ENCODE measurements around the gene CAMSAP1.

The CAMSAP1 gene

GRCh38 chr9:135941288-135941995 is 34.1 kb upstream of the CAMSAP1 start:
- DNase-seq (ENCODE audit: low spot score): no peak

GRCh38 chr9:135939351-135940265 is 32.3 kb upstream of the CAMSAP1 start:
- no peak for DNase-seq (ENCODE audit: low spot score)

DNA sequence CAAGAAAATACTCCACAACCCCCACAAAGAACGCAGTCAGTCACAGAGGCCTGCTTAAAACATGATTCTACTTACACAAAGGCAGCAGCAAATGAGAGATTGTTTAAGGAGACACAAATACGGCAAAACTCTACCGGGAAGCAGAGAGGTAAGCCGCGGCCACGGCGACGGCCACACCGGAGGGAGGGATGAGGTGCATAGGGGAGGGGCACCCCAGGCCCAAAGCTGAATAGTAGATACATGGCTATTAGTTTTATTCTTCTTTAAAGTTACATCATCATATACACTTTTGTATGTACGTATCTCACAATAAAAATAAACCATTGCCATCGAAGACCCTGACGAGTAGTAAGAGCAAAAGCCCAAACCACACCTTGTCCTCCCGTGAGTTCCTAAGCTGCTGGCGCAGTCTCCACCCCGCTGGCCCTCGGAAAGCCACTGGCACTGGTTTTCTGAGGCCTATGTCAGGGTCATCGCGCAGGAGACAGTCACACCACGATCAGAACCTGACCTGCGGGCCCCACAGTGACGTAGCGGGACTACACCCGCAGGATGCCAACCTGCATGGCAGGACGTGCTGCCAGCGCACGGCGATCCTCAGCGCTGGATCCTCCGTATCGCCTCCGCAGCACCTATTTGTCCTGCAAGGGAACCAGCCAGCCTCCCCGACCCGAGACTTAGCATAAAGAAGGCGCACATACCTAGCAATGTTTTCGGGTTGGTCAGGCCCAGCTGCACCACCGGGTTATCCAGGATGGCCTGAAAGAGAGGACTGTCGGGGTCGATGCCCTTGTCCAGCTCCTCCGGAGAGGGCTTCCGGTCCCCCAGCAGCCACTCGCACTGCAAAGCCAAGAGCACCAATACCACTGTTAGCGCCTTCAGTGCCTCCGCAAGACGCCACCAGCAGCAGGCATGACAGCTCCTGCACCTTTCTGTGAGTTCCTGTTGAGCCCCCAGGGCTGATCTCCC is 30.5 kb upstream of the CAMSAP1 start:
- no peak for DNase-seq (ENCODE audit: low spot score)

- DNase-seq (ENCODE audit: low spot score): no peak
Measured at GRCh38 chr9:135933114-135933513, 25.8 kb upstream of the CAMSAP1 start.

GRCh38 chr9:135932656-135933055 is 25.3 kb upstream of the CAMSAP1 start:
- DNase-seq (ENCODE audit: low spot score): no peak

- no peak for DNase-seq (ENCODE audit: low spot score)
Measured at GRCh38 chr9:135931349-135931820, 24.0 kb upstream of the CAMSAP1 start.

GRCh38 chr9:135930446-135931345 is 23.4 kb upstream of the CAMSAP1 start:
- no peak for DNase-seq (ENCODE audit: low spot score)

GRCh38 chr9:135929656-135930445 is 22.5 kb upstream of the CAMSAP1 start:
- no peak for DNase-seq (ENCODE audit: low spot score)

DNA sequence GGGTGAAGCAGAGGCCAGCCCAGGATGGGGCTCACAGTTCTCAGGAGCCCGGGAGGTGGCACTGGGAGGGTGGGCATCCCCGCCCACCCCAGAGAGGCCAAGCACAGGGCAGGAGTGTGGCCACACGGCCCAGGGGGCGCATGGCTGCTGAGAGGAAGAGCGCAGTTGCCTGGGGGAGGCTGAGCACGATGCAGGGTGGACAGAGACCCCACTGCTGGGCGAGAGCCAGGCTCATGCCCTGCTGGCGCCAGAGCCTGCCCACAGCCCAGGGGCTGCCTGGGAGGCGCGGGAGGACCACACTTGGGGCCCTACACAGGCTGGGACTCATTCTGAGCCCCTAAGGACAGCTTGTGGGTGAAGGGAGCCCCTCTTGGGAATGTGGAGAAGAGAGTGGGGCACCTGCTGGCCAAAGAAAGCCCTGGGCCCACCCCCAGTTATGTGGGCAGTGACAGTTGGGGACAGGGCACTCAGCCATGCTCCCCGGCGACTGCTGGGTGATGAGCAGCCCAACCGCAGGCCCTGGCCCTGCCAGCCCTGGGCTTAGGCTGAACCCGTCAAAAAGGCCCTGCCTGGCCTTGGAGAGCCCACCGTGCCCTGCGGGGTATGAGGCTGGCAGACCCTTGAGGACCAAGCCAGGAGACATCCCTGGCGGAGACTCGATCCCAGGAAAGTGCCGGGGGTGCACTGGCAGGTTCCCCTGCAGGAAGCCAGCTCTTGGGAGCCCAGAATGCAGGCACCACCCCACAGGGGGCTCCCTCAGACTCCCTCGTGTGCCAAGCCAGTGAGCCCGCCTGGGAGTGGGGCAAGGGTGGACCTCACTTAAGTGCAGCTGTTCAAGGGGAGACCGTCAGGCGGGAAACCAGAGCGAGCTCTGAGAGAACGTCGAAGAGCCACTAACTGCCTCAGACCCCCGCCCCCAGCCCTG is 21.6 kb upstream of the CAMSAP1 start:
- no peak for DNase-seq (ENCODE audit: low spot score)

DNA sequence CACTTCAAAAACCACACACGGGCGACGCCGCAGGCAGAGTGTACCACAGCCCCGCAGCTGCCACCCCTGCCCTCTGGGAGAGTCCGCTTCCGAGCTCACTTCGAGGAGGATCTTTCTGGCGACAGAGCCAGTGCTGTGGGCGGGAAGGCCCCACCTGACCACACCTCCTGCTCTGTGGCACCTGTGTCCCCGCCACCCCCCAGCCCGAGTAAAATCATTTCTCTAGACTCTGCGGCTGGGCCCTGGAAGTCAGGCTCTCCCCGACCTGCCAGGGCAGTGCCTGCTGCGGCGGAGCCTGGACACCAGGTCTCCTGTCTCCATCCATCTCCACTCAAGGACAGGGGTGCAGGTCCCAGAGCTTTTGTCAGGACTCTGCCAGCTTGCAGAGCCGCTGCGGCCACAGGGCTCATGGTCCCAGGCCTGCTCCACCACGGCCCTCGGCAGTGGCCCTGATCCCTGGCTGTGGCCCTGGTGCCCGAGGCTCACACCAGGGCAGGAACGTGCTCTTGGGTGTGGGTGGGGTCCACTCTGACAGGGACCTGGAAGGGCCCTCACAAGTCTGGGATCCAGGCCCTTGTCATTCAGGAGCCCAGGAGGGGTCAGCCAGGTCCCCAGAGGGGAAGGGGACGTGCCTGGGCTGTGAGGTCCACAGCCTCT is 20.9 kb upstream of the CAMSAP1 start:
- no peak for DNase-seq (ENCODE audit: low spot score)

- no peak for DNase-seq (ENCODE audit: low spot score)
Measured at GRCh38 chr9:135927195-135928013, 20.1 kb upstream of the CAMSAP1 start.

DNA sequence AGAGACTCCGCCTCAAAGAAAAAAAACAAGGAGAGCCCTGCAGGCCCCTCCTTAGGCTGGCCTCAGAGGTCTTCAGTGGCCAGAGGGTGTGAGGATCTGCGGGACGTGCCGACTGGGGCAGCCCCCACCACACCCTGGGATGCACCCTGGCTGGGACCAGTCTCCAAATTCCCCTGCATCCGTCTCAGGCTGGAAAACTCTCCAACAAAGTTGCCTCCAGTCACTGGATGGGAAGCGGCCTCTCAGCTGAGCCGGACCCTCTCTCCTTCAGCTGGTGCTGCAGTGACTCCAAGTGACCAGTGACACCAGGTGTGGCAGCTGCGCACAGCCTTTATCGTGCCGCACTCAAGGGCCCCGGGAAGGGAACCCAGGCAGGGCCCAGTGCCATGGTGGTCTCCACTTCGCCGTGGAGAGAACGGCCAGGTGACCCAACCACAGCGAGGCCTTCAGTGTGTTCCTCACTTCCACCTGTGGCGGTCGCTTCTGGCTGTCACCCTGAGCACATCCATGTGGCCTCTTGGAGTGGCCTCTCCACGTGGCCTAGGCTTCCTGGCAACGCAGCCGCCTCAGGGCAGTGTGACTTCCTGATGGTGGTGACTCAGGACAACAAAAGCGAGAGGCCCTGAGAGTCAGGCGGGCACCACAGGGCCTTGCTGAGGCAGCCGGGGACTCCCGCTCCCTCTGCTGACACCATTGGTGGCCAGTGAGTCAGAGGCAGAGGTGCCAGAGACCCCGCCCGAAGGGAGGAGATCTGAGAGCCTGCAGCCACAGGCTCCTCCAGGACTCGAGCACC is 19.3 kb upstream of the CAMSAP1 start:
- no peak for DNase-seq (ENCODE audit: low spot score)

GRCh38 chr9:135925496-135926133 is 18.3 kb upstream of the CAMSAP1 start:
- DNase-seq (ENCODE audit: low spot score): no peak

GRCh38 chr9:135924628-135925338 is 17.4 kb upstream of the CAMSAP1 start:
- DNase-seq (ENCODE audit: low spot score): no peak

GRCh38 chr9:135923508-135923907 is 16.2 kb upstream of the CAMSAP1 start:
- DNase-seq (ENCODE audit: low spot score): no peak
